Breast epithelium (tissue), 4 donors: ENCODE results near the gene EFCAB5. TPM values are rescaled to one million over a fixed set of nuclear protein-coding genes. Genes with fewer than 3 reads are reported as not detected.
A peak's percentile ranks its signal among the peaks of the same experiment; 100 is the strongest.
"Not testable (repeated sequence)": the region's sequence is repeated elsewhere in the genome, so short reads cannot be mapped to it uniquely, and the experiment has no call there.

Experiments
- DNase-seq, 2 donors: peaks; one replicate each; pipeline ENCODE4 v3.0.0-alpha.2; 2019; ENCODE audit warnings: low spot score in 2 of 2
- H3K27ac ChIP-seq, 2 donors: fragments of 200-600 bp; sonication (generic) in 1 of 2; one replicate each; pipeline ENCODE4 v1.5.1; 2016 to 2019; ENCODE audit warnings: mild to moderate bottlenecking in 1 of 2
- H3K27me3 ChIP-seq, 2 donors: fragments of 200-600 bp; sonication (generic) in 1 of 2; one replicate each; pipeline versions ENCODE4 v1.5.1 to v1.6.0; 2017 to 2019; ENCODE audit warnings: control low read depth in 1 of 2, mild to moderate bottlenecking in 1 of 2
- H3K36me3 ChIP-seq: fragments of 200-600 bp; one replicate; pipeline ENCODE4 v1.5.1; 2019
- H3K4me1 ChIP-seq, 2 donors: fragments of 200-600 bp; sonication (generic); one replicate each; pipeline ENCODE4 v1.5.1; 2016 to 2019; ENCODE audit warnings: control low read depth in 1 of 2
- H3K4me3 ChIP-seq, 3 donors: fragments of 200-600 bp; sonication (generic); 1 replicate in 2 of 3; 2 replicates in 1 of 3; pipeline ENCODE4 v1.5.1; 2016 to 2019; ENCODE audit warnings: mild to moderate bottlenecking in 3 of 3, moderate library complexity in 2 of 3
- H3K9me3 ChIP-seq, 2 donors: fragments of 200-600 bp; sonication (generic) in 1 of 2; one replicate each; pipeline ENCODE4 v1.5.1; 2016 to 2019; ENCODE audit warnings: control low read depth in 1 of 2
- CTCF ChIP-seq, 3 donors: fragments of 450-650 bp; IDR thresholded peaks; one replicate each; pipeline ENCODE4 v1.5.1; 2016 to 2017; ENCODE audit warnings: antibody characterized with exemption in 3 of 3, mild to moderate bottlenecking in 3 of 3, moderate library complexity in 3 of 3
- POLR2A ChIP-seq: fragments of 450-650 bp; IDR thresholded peaks from one replicate; pipeline ENCODE4 v1.6.1; 2016; ENCODE audit warnings: antibody characterized with exemption, mild to moderate bottlenecking, moderate library complexity
- POLR2AphosphoS5 ChIP-seq, 3 donors: sonication (generic); formaldehyde crosslinking; IDR thresholded peaks; one replicate each; pipeline ENCODE4 v1.6.1; 2017; ENCODE audit warnings: antibody characterized with exemption in 3 of 3
- intact Hi-C: fragments of 100-400 bp; cut with DNase I; formaldehyde crosslinking; loops from one replicate; pipeline ENCODE4 v1.15.1; 2023; ENCODE audit warnings: low total_unique reads
- total RNA-seq, 3 donors: library from RNA; depleted of rRNA; stranded (reverse); fragments of >200 nt; gene quantifications; one replicate each; pipeline ENCODE4 v1.1.0, GENCODE V29; 2016

The EFCAB5 gene
- total RNA-seq, 3 donors from 2014 or later: 0.29 to 0.80 TPM; not detected in 1

- DNase-seq: peak; percentile 45 to 79
- Histone ChIP-seq H3K4me1 (peaks cover 0 to 8% of the 10 kb centered on the region in 2 donors), H3K27me3 (no peaks in the 10 kb centered on the region), H3K4me3 (peak within 1 kb of the TSS; percentile 69 to 73 (median 71)), H3K36me3 (no peaks in the 10 kb centered on the region), H3K27ac (peak within 1 kb of the TSS; percentile 84 to 87), H3K9me3 (no peaks in the 10 kb centered on the region)
- TF ChIP-seq POLR2AphosphoS5 (IDR thresholded peaks at IDR 0.05) (no peak), POLR2A (no peak), CTCF (IDR thresholded peaks at IDR 0.05) (no peak)
- intact Hi-C loops: no loop called here
These were observed 11.7 kb upstream of the EFCAB5 start, which contains the start of gene SSH2 for GRCh38 chr17:29929533-29930408. Gene SSH2, minus strand, starts transcription at chr17:29930228. Its CDS starts 228 bp downstream, at chr17:29930000.

- Histone ChIP-seq H3K27me3 (no peaks in the 10 kb centered on the region), H3K27ac (peak overlapping the region; percentile 84 to 87), H3K4me1 (peaks cover 0 to 8% of the 10 kb centered on the region in 2 donors), H3K36me3 (no peaks in the 10 kb centered on the region), H3K9me3 (no peaks in the 10 kb centered on the region), H3K4me3 (peak overlapping the region; percentile 69 to 73 (median 71))
- TF ChIP-seq POLR2AphosphoS5 (IDR thresholded peaks at IDR 0.05) (no peak), POLR2A (no peak), CTCF (IDR thresholded peaks at IDR 0.05) (no peak)
- DNase-seq: no peak
- intact Hi-C loops: no loop called here
These were observed 10.9 kb upstream of the EFCAB5 start for GRCh38 chr17:29930409-29931010.

- H3K4me1 ChIP-seq: peaks cover 0 to 8% of the 10 kb centered on the region in 2 donors
- no peaks in the 10 kb centered on the region for H3K27me3 ChIP-seq
- H3K9me3 ChIP-seq: no peaks in the 10 kb centered on the region
- H3K36me3 ChIP-seq: no peaks in the 10 kb centered on the region
- intact Hi-C loops: no loop called here
- no peak overlapping the region for H3K27ac ChIP-seq
- DNase-seq: peak in 1 of 2 donors; percentile 30
- TF ChIP-seq POLR2A (no peak), CTCF (IDR thresholded peaks at IDR 0.05) (peak; percentile 54 to 81 (median 77)), POLR2AphosphoS5 (IDR thresholded peaks at IDR 0.05) (no peak)
- peak overlapping the region; percentile 69 to 73 (median 71) for H3K4me3 ChIP-seq
These were observed 10.1 kb upstream of the EFCAB5 start for GRCh38 chr17:29931231-29931932.

- DNase-seq: no peak
- intact Hi-C loops: no loop called here
- Histone ChIP-seq H3K4me3 (no peak overlapping the region), H3K36me3 (no peaks in the 10 kb centered on the region), H3K27ac (no peak overlapping the region), H3K27me3 (no peaks in the 10 kb centered on the region), H3K9me3 (no peaks in the 10 kb centered on the region), H3K4me1 (peaks cover 0 to 7% of the 10 kb centered on the region in 2 donors)
- TF ChIP-seq POLR2AphosphoS5 (IDR thresholded peaks at IDR 0.05): no peak
- no peak for TF ChIP-seq POLR2A
- no peak for TF ChIP-seq CTCF (IDR thresholded peaks at IDR 0.05)
These were observed 8.1 kb upstream of the EFCAB5 start for GRCh38 chr17:29933379-29933778.

GRCh38 chr17:29935909-29936308 is 5.5 kb upstream of the EFCAB5 start:
- H3K9me3 ChIP-seq, H3K4me3 ChIP-seq, H3K27me3 ChIP-seq, DNase-seq, intact Hi-C loops, H3K36me3 ChIP-seq, H3K27ac ChIP-seq, H3K4me1 ChIP-seq: not testable (repeated sequence)
